HTERT RPE-1 (cell line): Measurements from ENCODE around the gene MARCHF11.

Experiments
- in situ Hi-C: fragments of 300-500 bp; cut with MboI; formaldehyde crosslinking; loops from 4 replicates; pipeline ENCODE4 v1.14.3; 2020; ENCODE audit warnings: low sequenced_read_pairs

The MARCHF11 gene

GRCh38 chr5:16179511-16179935, at the start of gene MARCHF11:
MARCHF11 (minus strand) TSS chr5:16179791; CDS start chr5:16179575, 216 bp downstream.
- in situ Hi-C loops, result no loop called here

GRCh38 chr5:16225927-16226326, 46.3 kb upstream of the MARCHF11 start:
- in situ Hi-C loops, result no loop called here

- in situ Hi-C loops, result no loop called here
Observed at GRCh38 chr5:16192311-16192710, 12.7 kb upstream of the MARCHF11 start.

- in situ Hi-C loops, result no loop called here
Observed at GRCh38 chr5:16180789-16181082, 1.1 kb upstream of the MARCHF11 start.

- in situ Hi-C loops, result no loop called here
Observed at GRCh38 chr5:16179936-16180788, 571 bp upstream of the MARCHF11 start.

- in situ Hi-C loops, result no loop called here
Observed at GRCh38 chr5:16178745-16179372, 732 bp downstream of the MARCHF11 start.

- in situ Hi-C loops, result no loop called here
Observed at GRCh38 chr5:16169550-16169949, 10.0 kb downstream of the MARCHF11 start.

- in situ Hi-C loops, result no loop called here
Observed at GRCh38 chr5:16160706-16161105, 18.9 kb downstream of the MARCHF11 start.

- in situ Hi-C loops, result no loop called here
Observed at GRCh38 chr5:16159636-16160035, 20.0 kb downstream of the MARCHF11 start.

- in situ Hi-C loops, result no loop called here
Observed at GRCh38 chr5:16156152-16156551, 23.4 kb downstream of the MARCHF11 start.

GRCh38 chr5:16152601-16153568, 26.7 kb downstream of the MARCHF11 start:
- in situ Hi-C loops, result no loop called here

GRCh38 chr5:16149621-16150020, 30.0 kb downstream of the MARCHF11 start:
- in situ Hi-C loops, result no loop called here

GRCh38 chr5:16147179-16147900, 32.3 kb downstream of the MARCHF11 start:
- in situ Hi-C loops, result no loop called here

GRCh38 chr5:16144416-16144815, 35.2 kb downstream of the MARCHF11 start:
- in situ Hi-C loops, result no loop called here

GRCh38 chr5:16143361-16144049, 36.1 kb downstream of the MARCHF11 start:
- in situ Hi-C loops, result no loop called here

- in situ Hi-C loops, result no loop called here
Observed at GRCh38 chr5:16140944-16141343, 38.6 kb downstream of the MARCHF11 start.

GRCh38 chr5:16140417-16140816, 39.2 kb downstream of the MARCHF11 start:
- in situ Hi-C loops, result no loop called here

GRCh38 chr5:16137177-16137576, 42.4 kb downstream of the MARCHF11 start:
- in situ Hi-C loops, result no loop called here

GRCh38 chr5:16135506-16135905, 44.1 kb downstream of the MARCHF11 start:
- in situ Hi-C loops, result no loop called here

- in situ Hi-C loops, result no loop called here
Observed at GRCh38 chr5:16135003-16135402, 44.6 kb downstream of the MARCHF11 start.
